K562 (cell line): ENCODE measurements around the gene PPP1R14B. TPM values are rescaled to one million over a fixed set of nuclear protein-coding genes. Genes with fewer than 3 reads are reported as not detected.
A peak's percentile ranks its signal among the peaks of the same experiment; 100 is the strongest.

Experiments
- C11orf30 ChIP-seq: fragments of 450-650 bp; IDR thresholded peaks from 2 replicates; pipeline ENCODE4 v1.6.1; 2016; ENCODE audit warnings: low read depth, mild to moderate bottlenecking
- HDGF ChIP-seq: fragments of 450-650 bp; IDR thresholded peaks from 2 replicates; pipeline ENCODE4 v1.6.1; 2016
- HNRNPUL1 ChIP-seq: fragments of 200-400 bp; formaldehyde crosslinking; IDR thresholded peaks from 2 replicates; pipeline ENCODE4 v1.6.1; 2017; ENCODE audit warnings: low read length
- RBM22 ChIP-seq: fragments of 200-400 bp; formaldehyde crosslinking; IDR thresholded peaks from 2 replicates; pipeline ENCODE4 v1.6.1; 2018; ENCODE audit warnings: low read length, low read depth; ENCODE audit not compliant: poor library complexity, severe bottlenecking
- RNF2 ChIP-seq: sonication (generic); IDR thresholded peaks from 2 replicates; pipeline ENCODE4 v1.6.1; 2016
- TEAD4 ChIP-seq, 2 experiments: sonication (generic) in 1 of 2; formaldehyde crosslinking in 1 of 2; IDR thresholded peaks; 2 replicates each; pipeline versions ENCODE4 v1.6.1 to v1.8.0; 2012 to 2022; ENCODE audit warnings: borderline replicate concordance in 1 of 2, inconsistent platforms in 1 of 2, low read length in 1 of 2, mild to moderate bottlenecking in 1 of 2, missing genetic modification reagents in 1 of 2
- ZC3H11A ChIP-seq: IDR thresholded peaks from 2 replicates; pipeline ENCODE4 v1.6.1; 2012; ENCODE audit warnings: low read depth, low read length, improper control_type of control experiment
- ZFX ChIP-seq: sonication (generic); formaldehyde crosslinking; IDR thresholded peaks from 2 replicates; pipeline ENCODE4 v1.8.0; 2022; ENCODE audit warnings: mild to moderate bottlenecking, missing genetic modification reagents, moderate library complexity
- ZNF444 ChIP-seq: fragments of 250-450 bp; sonication (Bioruptor Pico); IDR thresholded peaks from 2 replicates; pipeline ENCODE4 v1.4.0; 2020; ENCODE audit warnings: mild to moderate bottlenecking, moderate library complexity
- ZNF57 ChIP-seq: fragments of 450-650 bp; formaldehyde crosslinking; IDR thresholded peaks from 2 replicates; pipeline ENCODE4 v1.4.0; 2020; ENCODE audit warnings: mild to moderate bottlenecking, moderate library complexity
- polyA plus RNA-seq, 8 experiments: library from polyadenylated mRNA; depleted of rRNA in 4 of 8; stranded (reverse) in 5 of 8; unstranded in 3 of 8; fragments of >200 nt; fragmentation: Nextera tagmentation in 2 of 8; fragmentation: Illumina TruSeq in 1 of 8; extraction: Ambion mirVana in 2 of 8; extraction: Trizol in 1 of 8; gene quantifications; 2 replicates each; pipeline versions ENCODE4 v1.2.1 to v1.2.3, GENCODE V29; 2011 to 2014; ENCODE audit warnings: inconsistent platforms in 1 of 8, missing spikeins in 1 of 8
- total RNA-seq, 7 experiments: library from RNA; depleted of rRNA in 6 of 7; stranded (reverse); fragments of >200 nt in 6 of 7; fragmentation: Illumina TruSeq in 2 of 7; extraction: Trizol in 2 of 7; gene quantifications; 2 replicates each; pipeline versions ENCODE4 v1.2.1 to v1.2.3, GENCODE V29; 2011 to 2021; ENCODE audit warnings: low replicate concordance in 1 of 7
- TF ChIP-seq, protein P1 (sequence below): sonication (generic); formaldehyde crosslinking; IDR thresholded peaks from 2 replicates; pipeline ENCODE4 v1.8.0; 2022; ENCODE audit warnings: mild to moderate bottlenecking, missing genetic modification reagents
- TF ChIP-seq, protein P2 (sequence below): fragments of 450-650 bp; formaldehyde crosslinking; IDR thresholded peaks from 2 replicates; pipeline ENCODE4 v1.4.0; 2022; ENCODE audit warnings: missing genetic modification characterization
- TF ChIP-seq, protein P3 (sequence below), 3 experiments: fragments of 200-800 bp in 1 of 3; fragments of 250-450 bp in 1 of 3; fragments of 450-650 bp in 1 of 3; sonication (Bioruptor Pico) in 1 of 3; sonication (Bioruptor generic) in 1 of 3; formaldehyde crosslinking in 1 of 3; IDR thresholded peaks; 2 replicates each; pipeline versions ENCODE4 v1.6.1 to v1.8.0; 2016 to 2022; ENCODE audit warnings: mild to moderate bottlenecking in 2 of 3, missing genetic modification characterization in 2 of 3, missing compliant biosample characterization in 1 of 3, moderate library complexity in 1 of 3
- TF ChIP-seq, protein P4 (sequence below): sonication (generic); formaldehyde crosslinking; IDR thresholded peaks from 2 replicates; pipeline ENCODE4 v1.9.0; 2022; ENCODE audit warnings: mild to moderate bottlenecking, missing genetic modification reagents
- TF ChIP-seq, protein P5 (sequence below): fragments of 450-650 bp; formaldehyde crosslinking; IDR thresholded peaks from 2 replicates; pipeline ENCODE4 v1.4.0; 2022; ENCODE audit warnings: missing genetic modification characterization

The PPP1R14B gene
- total and polyA plus RNA-seq, 9 of the 15 experiments (the other 6 are each of a cell fraction or from before 2014, with no cell fraction given) = 7.7 to 566 (median 212) TPM

DNA sequence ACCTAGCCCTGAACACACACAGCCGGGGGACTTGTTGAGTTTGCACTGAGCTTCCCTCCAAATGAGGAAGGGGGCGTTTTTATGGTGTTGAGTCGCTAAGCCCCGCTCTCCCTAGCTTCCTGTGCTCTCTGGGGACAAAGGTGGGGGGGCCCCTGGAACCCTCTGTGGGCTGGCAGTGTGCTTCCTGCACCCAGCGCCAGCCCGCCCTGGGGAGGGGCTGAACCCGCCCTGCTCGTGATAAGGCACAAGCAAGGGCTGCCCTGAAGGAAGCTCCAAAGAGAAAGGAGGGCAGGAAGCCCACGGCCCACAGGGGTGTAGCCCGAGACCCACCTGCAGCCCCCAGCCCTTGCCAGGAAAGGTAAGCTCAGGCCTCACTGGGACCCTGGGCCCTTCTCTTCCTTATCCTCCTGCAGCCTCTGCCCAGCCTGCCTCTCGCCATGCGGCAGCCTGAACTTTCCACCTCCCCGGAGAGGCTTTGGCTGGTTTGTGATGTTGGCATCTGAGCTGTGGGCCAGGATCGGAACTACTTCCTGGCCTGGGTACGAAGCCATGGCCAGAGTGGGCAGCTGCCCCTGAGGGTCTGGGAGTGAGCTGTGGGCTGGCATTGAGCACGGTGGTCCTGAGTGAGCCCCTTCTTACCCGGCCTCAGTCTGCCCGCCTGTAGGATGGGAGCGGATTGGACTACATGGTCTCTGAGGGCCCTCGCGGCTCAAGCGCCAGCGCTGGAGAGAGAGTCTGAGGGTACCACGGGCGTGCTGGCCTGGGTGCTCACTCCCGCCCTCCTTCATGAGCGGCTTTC lies 40.1 kb downstream of the PPP1R14B start, which contains the start of gene FERMT3 (continued):
- TF ChIP-seq, protein P1, sequence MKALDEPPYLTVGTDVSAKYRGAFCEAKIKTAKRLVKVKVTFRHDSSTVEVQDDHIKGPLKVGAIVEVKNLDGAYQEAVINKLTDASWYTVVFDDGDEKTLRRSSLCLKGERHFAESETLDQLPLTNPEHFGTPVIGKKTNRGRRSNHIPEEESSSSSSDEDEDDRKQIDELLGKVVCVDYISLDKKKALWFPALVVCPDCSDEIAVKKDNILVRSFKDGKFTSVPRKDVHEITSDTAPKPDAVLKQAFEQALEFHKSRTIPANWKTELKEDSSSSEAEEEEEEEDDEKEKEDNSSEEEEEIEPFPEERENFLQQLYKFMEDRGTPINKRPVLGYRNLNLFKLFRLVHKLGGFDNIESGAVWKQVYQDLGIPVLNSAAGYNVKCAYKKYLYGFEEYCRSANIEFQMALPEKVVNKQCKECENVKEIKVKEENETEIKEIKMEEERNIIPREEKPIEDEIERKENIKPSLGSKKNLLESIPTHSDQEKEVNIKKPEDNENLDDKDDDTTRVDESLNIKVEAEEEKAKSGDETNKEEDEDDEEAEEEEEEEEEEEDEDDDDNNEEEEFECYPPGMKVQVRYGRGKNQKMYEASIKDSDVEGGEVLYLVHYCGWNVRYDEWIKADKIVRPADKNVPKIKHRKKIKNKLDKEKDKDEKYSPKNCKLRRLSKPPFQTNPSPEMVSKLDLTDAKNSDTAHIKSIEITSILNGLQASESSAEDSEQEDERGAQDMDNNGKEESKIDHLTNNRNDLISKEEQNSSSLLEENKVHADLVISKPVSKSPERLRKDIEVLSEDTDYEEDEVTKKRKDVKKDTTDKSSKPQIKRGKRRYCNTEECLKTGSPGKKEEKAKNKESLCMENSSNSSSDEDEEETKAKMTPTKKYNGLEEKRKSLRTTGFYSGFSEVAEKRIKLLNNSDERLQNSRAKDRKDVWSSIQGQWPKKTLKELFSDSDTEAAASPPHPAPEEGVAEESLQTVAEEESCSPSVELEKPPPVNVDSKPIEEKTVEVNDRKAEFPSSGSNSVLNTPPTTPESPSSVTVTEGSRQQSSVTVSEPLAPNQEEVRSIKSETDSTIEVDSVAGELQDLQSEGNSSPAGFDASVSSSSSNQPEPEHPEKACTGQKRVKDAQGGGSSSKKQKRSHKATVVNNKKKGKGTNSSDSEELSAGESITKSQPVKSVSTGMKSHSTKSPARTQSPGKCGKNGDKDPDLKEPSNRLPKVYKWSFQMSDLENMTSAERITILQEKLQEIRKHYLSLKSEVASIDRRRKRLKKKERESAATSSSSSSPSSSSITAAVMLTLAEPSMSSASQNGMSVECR (CRISPR knock-in tag) = peak; percentile 77; the same call in 1 of the 2 replicates
- no peak for TF ChIP-seq HNRNPUL1
- peak; percentile 65; the same call in 1 of the 2 replicates for TF ChIP-seq HDGF
- no peak; the same call in 1 of the 2 replicates for TF ChIP-seq ZFX (CRISPR knock-in tag)
- TF ChIP-seq, protein P2, sequence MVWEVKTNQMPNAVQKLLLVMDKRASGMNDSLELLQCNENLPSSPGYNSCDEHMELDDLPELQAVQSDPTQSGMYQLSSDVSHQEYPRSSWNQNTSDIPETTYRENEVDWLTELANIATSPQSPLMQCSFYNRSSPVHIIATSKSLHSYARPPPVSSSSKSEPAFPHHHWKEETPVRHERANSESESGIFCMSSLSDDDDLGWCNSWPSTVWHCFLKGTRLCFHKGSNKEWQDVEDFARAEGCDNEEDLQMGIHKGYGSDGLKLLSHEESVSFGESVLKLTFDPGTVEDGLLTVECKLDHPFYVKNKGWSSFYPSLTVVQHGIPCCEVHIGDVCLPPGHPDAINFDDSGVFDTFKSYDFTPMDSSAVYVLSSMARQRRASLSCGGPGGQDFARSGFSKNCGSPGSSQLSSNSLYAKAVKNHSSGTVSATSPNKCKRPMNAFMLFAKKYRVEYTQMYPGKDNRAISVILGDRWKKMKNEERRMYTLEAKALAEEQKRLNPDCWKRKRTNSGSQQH (CRISPR knock-in tag) = no peak
- no peak for TF ChIP-seq C11orf30
- TF ChIP-seq, protein P3, sequence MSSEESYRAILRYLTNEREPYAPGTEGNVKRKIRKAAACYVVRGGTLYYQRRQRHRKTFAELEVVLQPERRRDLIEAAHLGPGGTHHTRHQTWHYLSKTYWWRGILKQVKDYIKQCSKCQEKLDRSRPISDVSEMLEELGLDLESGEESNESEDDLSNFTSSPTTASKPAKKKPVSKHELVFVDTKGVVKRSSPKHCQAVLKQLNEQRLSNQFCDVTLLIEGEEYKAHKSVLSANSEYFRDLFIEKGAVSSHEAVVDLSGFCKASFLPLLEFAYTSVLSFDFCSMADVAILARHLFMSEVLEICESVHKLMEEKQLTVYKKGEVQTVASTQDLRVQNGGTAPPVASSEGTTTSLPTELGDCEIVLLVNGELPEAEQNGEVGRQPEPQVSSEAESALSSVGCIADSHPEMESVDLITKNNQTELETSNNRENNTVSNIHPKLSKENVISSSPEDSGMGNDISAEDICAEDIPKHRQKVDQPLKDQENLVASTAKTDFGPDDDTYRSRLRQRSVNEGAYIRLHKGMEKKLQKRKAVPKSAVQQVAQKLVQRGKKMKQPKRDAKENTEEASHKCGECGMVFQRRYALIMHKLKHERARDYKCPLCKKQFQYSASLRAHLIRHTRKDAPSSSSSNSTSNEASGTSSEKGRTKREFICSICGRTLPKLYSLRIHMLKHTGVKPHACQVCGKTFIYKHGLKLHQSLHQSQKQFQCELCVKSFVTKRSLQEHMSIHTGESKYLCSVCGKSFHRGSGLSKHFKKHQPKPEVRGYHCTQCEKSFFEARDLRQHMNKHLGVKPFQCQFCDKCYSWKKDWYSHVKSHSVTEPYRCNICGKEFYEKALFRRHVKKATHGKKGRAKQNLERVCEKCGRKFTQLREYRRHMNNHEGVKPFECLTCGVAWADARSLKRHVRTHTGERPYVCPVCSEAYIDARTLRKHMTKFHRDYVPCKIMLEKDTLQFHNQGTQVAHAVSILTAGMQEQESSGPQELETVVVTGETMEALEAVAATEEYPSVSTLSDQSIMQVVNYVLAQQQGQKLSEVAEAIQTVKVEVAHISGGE (CRISPR knock-in tag; IDR thresholded peaks at IDR 0.05) = 0 out of 6 replicates have a peak, but pooled peaks of 1 of the 3 experiments have one; percentile 18
- TF ChIP-seq ZC3H11A = no peak
- TF ChIP-seq, protein P4, sequence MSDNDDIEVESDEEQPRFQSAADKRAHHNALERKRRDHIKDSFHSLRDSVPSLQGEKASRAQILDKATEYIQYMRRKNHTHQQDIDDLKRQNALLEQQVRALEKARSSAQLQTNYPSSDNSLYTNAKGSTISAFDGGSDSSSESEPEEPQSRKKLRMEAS (CRISPR knock-in tag) = peak; percentile 81
- TF ChIP-seq RNF2 = peak; percentile 65; the same call in 1 of the 2 replicates
- TF ChIP-seq RBM22 = peak; percentile 47
- TF ChIP-seq, protein P5, sequence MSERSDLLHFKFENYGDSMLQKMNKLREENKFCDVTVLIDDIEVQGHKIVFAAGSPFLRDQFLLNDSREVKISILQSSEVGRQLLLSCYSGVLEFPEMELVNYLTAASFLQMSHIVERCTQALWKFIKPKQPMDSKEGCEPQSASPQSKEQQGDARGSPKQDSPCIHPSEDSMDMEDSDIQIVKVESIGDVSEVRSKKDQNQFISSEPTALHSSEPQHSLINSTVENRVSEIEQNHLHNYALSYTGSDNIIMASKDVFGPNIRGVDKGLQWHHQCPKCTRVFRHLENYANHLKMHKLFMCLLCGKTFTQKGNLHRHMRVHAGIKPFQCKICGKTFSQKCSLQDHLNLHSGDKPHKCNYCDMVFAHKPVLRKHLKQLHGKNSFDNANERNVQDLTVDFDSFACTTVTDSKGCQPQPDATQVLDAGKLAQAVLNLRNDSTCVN (CRISPR knock-in tag) = no peak
- TF ChIP-seq TEAD4 (IDR thresholded peaks at IDR 0.05; ENCODE audit: low read length) = no peak
- TF ChIP-seq TEAD4 (CRISPR knock-in tag; IDR thresholded peaks at IDR 0.05; ENCODE audit: borderline replicate concordance) = 0 out of 2 replicates have a peak, but pooled peaks have one; percentile 53
- no peak for TF ChIP-seq ZNF57
- TF ChIP-seq ZNF444 = no peak
